Endothelial cell (in vitro differentiated cells): ENCODE measurements around the gene ACACA. TPM values are rescaled to one million over a fixed set of nuclear protein-coding genes. Genes with fewer than 3 reads are reported as not detected.

ENCODE experiments used
- DNase-seq: peaks from one replicate; pipeline ENCODE4 v3.0.0; 2021; ENCODE audit warnings: low spot score
- H3K27ac Mint-ChIP-seq: one replicate; pipeline ENCODE4 v1.8.0; 2021; ENCODE audit warnings: mixed read lengths, inconsistent platforms; ENCODE audit not compliant: unreplicated experiment
- H3K27me3 Mint-ChIP-seq: one replicate; pipeline ENCODE4 v1.8.0; 2021; ENCODE audit warnings: mild to moderate bottlenecking, moderate library complexity, mixed read lengths, inconsistent platforms; ENCODE audit not compliant: unreplicated experiment
- H3K36me3 Mint-ChIP-seq: one replicate; pipeline ENCODE4 v1.8.0; 2021; ENCODE audit warnings: mild to moderate bottlenecking, low read depth, mixed read lengths, inconsistent platforms; ENCODE audit not compliant: unreplicated experiment
- H3K4me1 Mint-ChIP-seq: one replicate; pipeline ENCODE4 v1.8.0; 2021; ENCODE audit warnings: mild to moderate bottlenecking, mixed read lengths, inconsistent platforms; ENCODE audit not compliant: unreplicated experiment
- H3K4me3 Mint-ChIP-seq: one replicate; pipeline ENCODE4 v1.8.0; 2021; ENCODE audit warnings: mild to moderate bottlenecking, mixed read lengths, inconsistent platforms; ENCODE audit not compliant: unreplicated experiment
- H3K9me3 Mint-ChIP-seq: one replicate; pipeline ENCODE4 v1.8.0; 2021; ENCODE audit warnings: mixed read lengths, inconsistent platforms; ENCODE audit not compliant: unreplicated experiment
- total RNA-seq: library from RNA; stranded (reverse); fragmentation: NEBNext Ultra II Directional; extraction: Animal tissue kit (Norgen Biotek cat#: 25700); gene quantifications from one replicate; pipeline ENCODE4 v1.2.1, GENCODE V29; 2021; ENCODE audit not compliant: unreplicated experiment
- TF ChIP-seq, protein P1 (sequence below): fragments of 200-600 bp; sonication (generic); IDR thresholded peaks from one replicate; pipeline ENCODE4 v1.5.0; 2021; ENCODE audit warnings: antibody characterized with exemption; ENCODE audit not compliant: unreplicated experiment

ACACA gene
- total RNA-seq, 1 donor from 2014 or later: 91.5 TPM

GRCh38 chr17:37301288-37301687 lies 105.3 kb downstream of the ACACA start:
- DNase-seq: no peak
- Mint-ChIP-seq H3K9me3 (no peaks in the 10 kb centered on the region), H3K4me3 (no peak overlapping the region), H3K27ac (peak overlapping the region; percentile 7), H3K4me1 (peaks cover 33% of the 10 kb centered on the region), H3K27me3 (no peaks in the 10 kb centered on the region), H3K36me3 (no peaks in the 10 kb centered on the region)
- TF ChIP-seq, protein P1, sequence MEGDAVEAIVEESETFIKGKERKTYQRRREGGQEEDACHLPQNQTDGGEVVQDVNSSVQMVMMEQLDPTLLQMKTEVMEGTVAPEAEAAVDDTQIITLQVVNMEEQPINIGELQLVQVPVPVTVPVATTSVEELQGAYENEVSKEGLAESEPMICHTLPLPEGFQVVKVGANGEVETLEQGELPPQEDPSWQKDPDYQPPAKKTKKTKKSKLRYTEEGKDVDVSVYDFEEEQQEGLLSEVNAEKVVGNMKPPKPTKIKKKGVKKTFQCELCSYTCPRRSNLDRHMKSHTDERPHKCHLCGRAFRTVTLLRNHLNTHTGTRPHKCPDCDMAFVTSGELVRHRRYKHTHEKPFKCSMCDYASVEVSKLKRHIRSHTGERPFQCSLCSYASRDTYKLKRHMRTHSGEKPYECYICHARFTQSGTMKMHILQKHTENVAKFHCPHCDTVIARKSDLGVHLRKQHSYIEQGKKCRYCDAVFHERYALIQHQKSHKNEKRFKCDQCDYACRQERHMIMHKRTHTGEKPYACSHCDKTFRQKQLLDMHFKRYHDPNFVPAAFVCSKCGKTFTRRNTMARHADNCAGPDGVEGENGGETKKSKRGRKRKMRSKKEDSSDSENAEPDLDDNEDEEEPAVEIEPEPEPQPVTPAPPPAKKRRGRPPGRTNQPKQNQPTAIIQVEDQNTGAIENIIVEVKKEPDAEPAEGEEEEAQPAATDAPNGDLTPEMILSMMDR: no peak

- no peaks in the 10 kb centered on the region for H3K9me3 Mint-ChIP-seq
- peak overlapping the region; percentile 93 for H3K27ac Mint-ChIP-seq
- no peak overlapping the region for H3K4me3 Mint-ChIP-seq
- DNase-seq: no peak
- TF ChIP-seq, protein P1: no peak
- peaks cover 33% of the 10 kb centered on the region for H3K4me1 Mint-ChIP-seq
- no peaks in the 10 kb centered on the region for H3K36me3 Mint-ChIP-seq
- H3K27me3 Mint-ChIP-seq: no peaks in the 10 kb centered on the region
These were observed 106.0 kb downstream of the ACACA start for GRCh38 chr17:37300683-37301082.

- peaks cover 42% of the 10 kb centered on the region for H3K4me1 Mint-ChIP-seq
- TF ChIP-seq, protein P1: no peak
- H3K9me3 Mint-ChIP-seq: no peaks in the 10 kb centered on the region
- DNase-seq: no peak
- peak overlapping the region; percentile 72 for H3K4me3 Mint-ChIP-seq
- H3K36me3 Mint-ChIP-seq: no peaks in the 10 kb centered on the region
- peak overlapping the region; percentile 93 for H3K27ac Mint-ChIP-seq
- H3K27me3 Mint-ChIP-seq: no peaks in the 10 kb centered on the region
These were observed 107.2 kb downstream of the ACACA start for GRCh38 chr17:37299257-37299980.

DNA sequence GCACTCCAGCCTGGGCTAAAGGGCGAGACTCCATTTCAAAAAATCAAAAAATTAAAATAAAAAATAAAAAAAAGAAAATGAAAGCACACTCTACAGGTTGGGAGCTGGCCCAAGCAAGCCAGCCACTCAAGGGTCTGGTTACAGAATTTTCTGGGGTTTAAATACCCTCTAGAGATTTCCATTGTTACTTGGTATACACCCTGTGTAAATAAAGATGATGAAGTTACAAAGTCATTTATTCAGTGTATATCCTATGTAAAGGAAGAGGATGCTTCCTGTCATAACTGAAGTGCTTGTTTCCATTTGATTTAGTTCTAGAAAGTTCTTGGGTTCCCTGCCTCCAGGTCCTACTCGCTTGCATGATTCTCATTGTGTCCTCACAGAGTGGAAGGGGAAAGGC lies 110.7 kb downstream of the ACACA start:
- Mint-ChIP-seq H3K4me3 (no peak overlapping the region), H3K36me3 (no peaks in the 10 kb centered on the region), H3K27ac (no peak overlapping the region), H3K9me3 (no peaks in the 10 kb centered on the region), H3K27me3 (no peaks in the 10 kb centered on the region), H3K4me1 (peaks cover 48% of the 10 kb centered on the region)
- TF ChIP-seq, protein P1: no peak
- no peak for DNase-seq

- Mint-ChIP-seq H3K27me3 (no peaks in the 10 kb centered on the region), H3K36me3 (no peaks in the 10 kb centered on the region), H3K27ac (peak overlapping the region; percentile 93), H3K9me3 (no peaks in the 10 kb centered on the region), H3K4me3 (no peak overlapping the region), H3K4me1 (peaks cover 38% of the 10 kb centered on the region)
- TF ChIP-seq, protein P1: no peak
- DNase-seq: no peak
These were observed 111.7 kb downstream of the ACACA start for GRCh38 chr17:37294888-37295287.
